BE2C (cell line): ENCODE results near the gene TMEM11.

Experiments used
- DNase-seq: peaks from one replicate; pipeline ENCODE4 v3.0.0-alpha.2; 2020
- H3K27me3 ChIP-seq: fragments of 250-450 bp; sonication (Bioruptor Pico); 2 replicates; pipeline ENCODE4 v1.5.1; 2020; ENCODE audit warnings: mild to moderate bottlenecking
- H3K36me3 ChIP-seq: fragments of 250-450 bp; sonication (Bioruptor Pico); 2 replicates; pipeline ENCODE4 v1.5.1; 2020; ENCODE audit warnings: mild to moderate bottlenecking
- H3K4me1 ChIP-seq: fragments of 250-450 bp; sonication (Bioruptor Pico); 2 replicates; pipeline ENCODE4 v1.5.1; 2020
- H3K4me3 ChIP-seq: 2 replicates; pipeline ENCODE4 v1.5.1; 2011; ENCODE audit warnings: low read depth, low read length
- H3K9me3 ChIP-seq: fragments of 250-450 bp; sonication (Bioruptor Pico); 2 replicates; pipeline ENCODE4 v1.5.1; 2020
- TF ChIP-seq, protein P1 (sequence below): IDR thresholded peaks from 2 replicates; pipeline ENCODE4 v1.5.1; 2012; ENCODE audit warnings: mild to moderate bottlenecking, low read depth, low read length

TMEM11 gene

DNA sequence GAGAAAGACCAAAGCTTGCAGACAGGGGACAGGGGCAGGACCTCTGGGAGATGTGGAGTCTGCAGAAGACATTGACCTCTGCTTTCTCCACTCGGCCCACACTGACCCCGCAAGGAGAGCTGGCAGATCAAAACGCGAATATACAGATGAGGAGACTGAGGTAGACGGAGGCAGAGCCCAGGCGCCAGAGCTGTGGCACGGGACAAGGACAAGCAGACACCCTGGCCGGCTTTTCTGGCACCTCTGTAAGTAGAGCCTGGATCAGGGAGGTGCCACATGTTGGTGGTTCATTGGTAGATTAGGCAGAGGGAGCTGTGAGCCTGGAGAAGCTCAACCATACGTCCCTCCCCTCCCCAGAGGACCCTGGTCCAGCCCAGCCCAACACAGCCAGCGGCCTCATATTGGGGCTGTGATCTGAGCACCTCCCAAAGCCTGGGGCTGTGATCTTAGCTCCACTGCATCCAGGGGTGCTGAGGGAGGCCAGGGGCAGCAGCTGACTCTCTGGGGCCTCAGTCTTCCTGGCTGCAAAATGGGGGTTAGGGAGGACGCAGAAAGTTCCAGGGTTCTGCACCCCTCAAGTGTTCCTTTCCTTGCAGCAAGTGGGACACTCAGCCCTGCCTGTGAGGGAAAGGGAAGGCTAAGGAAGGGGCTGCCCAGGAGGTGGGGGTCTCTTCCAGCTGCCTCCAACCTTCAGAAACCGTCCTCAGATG, 35.3 kb upstream of the TMEM11 start:
- no peaks in the 10 kb centered on the region for H3K36me3 ChIP-seq
- H3K4me3 ChIP-seq, result no peak overlapping the region
- TF ChIP-seq, protein P1, sequence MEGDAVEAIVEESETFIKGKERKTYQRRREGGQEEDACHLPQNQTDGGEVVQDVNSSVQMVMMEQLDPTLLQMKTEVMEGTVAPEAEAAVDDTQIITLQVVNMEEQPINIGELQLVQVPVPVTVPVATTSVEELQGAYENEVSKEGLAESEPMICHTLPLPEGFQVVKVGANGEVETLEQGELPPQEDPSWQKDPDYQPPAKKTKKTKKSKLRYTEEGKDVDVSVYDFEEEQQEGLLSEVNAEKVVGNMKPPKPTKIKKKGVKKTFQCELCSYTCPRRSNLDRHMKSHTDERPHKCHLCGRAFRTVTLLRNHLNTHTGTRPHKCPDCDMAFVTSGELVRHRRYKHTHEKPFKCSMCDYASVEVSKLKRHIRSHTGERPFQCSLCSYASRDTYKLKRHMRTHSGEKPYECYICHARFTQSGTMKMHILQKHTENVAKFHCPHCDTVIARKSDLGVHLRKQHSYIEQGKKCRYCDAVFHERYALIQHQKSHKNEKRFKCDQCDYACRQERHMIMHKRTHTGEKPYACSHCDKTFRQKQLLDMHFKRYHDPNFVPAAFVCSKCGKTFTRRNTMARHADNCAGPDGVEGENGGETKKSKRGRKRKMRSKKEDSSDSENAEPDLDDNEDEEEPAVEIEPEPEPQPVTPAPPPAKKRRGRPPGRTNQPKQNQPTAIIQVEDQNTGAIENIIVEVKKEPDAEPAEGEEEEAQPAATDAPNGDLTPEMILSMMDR, result no peak

DNA sequence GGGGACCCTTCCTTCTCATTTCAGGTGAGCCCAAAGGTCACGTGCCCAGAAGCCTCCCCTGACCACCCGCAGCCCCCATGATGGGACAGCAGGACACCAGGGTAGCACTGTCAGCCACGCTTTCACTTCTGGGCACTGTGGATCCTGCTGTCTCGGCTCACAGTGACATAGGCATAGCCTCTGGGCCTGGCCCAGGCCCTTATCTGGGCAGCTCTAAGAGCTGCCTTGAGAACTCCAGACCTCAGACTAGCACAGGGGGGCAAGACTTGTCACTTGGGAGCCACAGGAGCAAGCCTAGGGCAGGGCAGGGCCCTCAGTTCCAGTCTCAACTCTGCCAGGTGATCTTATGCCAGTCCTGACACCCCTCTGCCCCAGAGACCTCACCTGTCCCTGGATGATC, 34.5 kb upstream of the TMEM11 start:
- Histone ChIP-seq H3K4me3 (no peak overlapping the region), H3K4me1 (no peaks in the 10 kb centered on the region), H3K27me3 (no peaks in the 10 kb centered on the region), H3K9me3 (no peaks in the 10 kb centered on the region), H3K36me3 (no peaks in the 10 kb centered on the region)
- DNase-seq, result no peak
- TF ChIP-seq, protein P1, result no peak

More for the DNA sequence above, 35.3 kb upstream of the TMEM11 start:
- no peaks in the 10 kb centered on the region for H3K9me3 ChIP-seq
- H3K27me3 ChIP-seq, result no peaks in the 10 kb centered on the region
- no peak for DNase-seq
- no peaks in the 10 kb centered on the region for H3K4me1 ChIP-seq

DNA sequence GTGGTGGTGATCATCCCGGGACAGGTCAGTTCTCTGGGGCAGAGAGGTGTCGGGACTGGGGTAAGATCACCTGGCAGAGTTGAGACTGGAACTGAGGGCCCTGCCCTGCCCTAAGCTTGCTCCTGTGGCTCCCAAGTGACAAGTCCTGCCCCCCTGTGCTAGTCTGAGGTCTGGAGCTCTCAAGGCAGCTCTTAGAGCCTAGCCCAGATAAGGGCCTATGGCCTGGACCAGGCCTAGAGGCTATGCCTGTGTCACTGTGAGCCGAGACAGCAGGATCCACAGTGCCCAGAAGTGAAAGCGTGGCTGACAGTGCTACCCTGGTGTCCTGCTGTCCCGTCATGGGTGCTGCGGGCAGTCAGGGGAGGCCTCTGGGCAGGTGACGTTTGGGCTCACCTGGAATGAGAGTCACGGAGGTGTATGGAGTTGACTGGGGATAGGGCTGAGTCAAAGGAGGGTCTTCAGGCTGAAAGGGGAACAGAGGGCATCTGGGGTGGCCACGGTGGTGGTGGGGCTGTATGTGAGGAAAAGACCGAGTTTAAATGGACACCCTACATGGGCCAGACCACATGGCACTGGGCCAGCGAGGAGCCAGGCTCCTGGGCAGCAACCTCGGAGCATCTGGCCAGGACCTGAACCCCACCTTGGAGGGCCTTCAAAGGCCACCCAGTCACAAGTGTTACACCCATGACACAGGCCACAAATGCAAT, 33.7 kb upstream of the TMEM11 start:
- Histone ChIP-seq H3K27me3 (no peaks in the 10 kb centered on the region), H3K4me3 (no peak overlapping the region), H3K36me3 (no peaks in the 10 kb centered on the region), H3K9me3 (no peaks in the 10 kb centered on the region), H3K4me1 (no peaks in the 10 kb centered on the region)
- no peak for DNase-seq
- TF ChIP-seq, protein P1, result no peak

DNA sequence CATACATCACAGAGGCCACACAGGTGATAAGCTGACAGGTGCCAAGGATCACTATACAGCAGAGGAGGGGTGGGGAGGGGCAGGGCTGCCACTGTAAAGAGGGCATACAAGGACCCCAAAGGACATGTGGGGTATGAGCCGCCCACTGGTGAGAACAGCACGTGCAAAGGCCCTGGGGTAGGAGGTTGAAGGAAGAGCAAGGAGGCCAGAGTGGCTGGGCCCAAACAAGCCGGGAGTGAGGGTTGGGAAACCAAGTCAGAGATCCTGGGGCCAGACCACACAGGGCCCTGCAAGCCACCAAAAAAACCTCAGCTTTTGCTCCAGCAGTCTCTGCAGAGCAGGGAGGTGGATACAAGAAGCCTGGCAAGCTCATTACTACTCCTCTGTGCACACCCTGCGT, 32.7 kb upstream of the TMEM11 start:
- Histone ChIP-seq H3K4me1 (no peaks in the 10 kb centered on the region), H3K36me3 (no peaks in the 10 kb centered on the region), H3K4me3 (no peak overlapping the region), H3K9me3 (no peaks in the 10 kb centered on the region), H3K27me3 (no peaks in the 10 kb centered on the region)
- no peak for DNase-seq
- TF ChIP-seq, protein P1, result no peak

DNA sequence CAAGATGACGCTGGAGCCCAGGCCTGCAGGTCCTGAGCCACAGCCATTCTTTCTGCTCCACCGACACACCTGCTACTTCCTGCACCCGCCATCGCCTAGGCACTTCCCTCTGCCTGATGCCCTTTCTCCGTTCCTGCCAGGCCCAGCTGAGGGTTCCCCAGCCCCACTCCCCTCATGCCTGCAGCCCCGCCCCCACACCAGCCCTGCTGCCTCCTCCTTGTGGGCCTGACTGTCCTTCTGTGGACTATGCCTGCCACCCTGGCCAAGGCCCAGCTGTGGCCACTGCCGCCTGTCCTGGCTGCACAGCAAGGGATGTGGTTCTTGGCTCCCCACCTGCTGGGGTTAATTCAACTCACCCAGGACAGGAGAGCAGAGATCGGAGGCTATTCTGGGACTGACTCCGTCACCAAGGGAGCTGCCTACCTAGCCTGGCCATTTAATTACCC, 31.7 kb upstream of the TMEM11 start:
- DNase-seq, result no peak
- TF ChIP-seq, protein P1, result no peak
- Histone ChIP-seq H3K36me3 (no peaks in the 10 kb centered on the region), H3K9me3 (no peaks in the 10 kb centered on the region), H3K4me1 (no peaks in the 10 kb centered on the region), H3K4me3 (no peak overlapping the region), H3K27me3 (no peaks in the 10 kb centered on the region)
